ENCODE results near the gene AGBL4. TPM values are rescaled to one million over a fixed set of nuclear protein-coding genes. Genes with fewer than 3 reads are reported as not detected.

Gene AGBL4
- total RNA-seq, 1 experiment from 2014 or later: 0.33 TPM

GRCh38 chr1:48526008-48526710, 1497.6 kb downstream of the AGBL4 start:
- Histone ChIP-seq H3K9me3 (ENCODE audit: low read length) (no peaks in the 10 kb centered on the region), H3K27ac (ENCODE audit: low read length) (peak overlapping the region; percentile 18), H4K20me1 (ENCODE audit: low read length) (no peaks in the 10 kb centered on the region), H3F3A (ENCODE audit: low read length, unreplicated experiment) (no peaks in the 10 kb centered on the region), H3K79me2 (ENCODE audit: low read length) (no peaks in the 10 kb centered on the region), H3K9ac (ENCODE audit: low read length) (no peak overlapping the region), H3K9me2 (replicated peaks; ENCODE audit: low read length) (no peaks in the 10 kb centered on the region), H2AFZ (ENCODE audit: low read length) (no peak overlapping the region), H3K36me3 (ENCODE audit: low read depth, low read length) (no peaks in the 10 kb centered on the region), H3K4me2 (ENCODE audit: low read length) (peak overlapping the region; percentile 50), H3K4me3 (ENCODE audit: low read length) (no peak overlapping the region), H3K27me3 (ENCODE audit: low read length) (0 out of 2 replicates have a peak, but pooled peaks cover 14% of the 10 kb centered on the region), H3K4me1 (ENCODE audit: insufficient read depth, low read length) (peaks cover 10% of the 10 kb centered on the region; the same call in 1 of the 2 replicates)
- TF ChIP-seq CTCF (conservative IDR thresholded peaks at IDR 0.05; ENCODE audit: low read depth, low read length): no peak
- CTCF ChIA-PET: interaction anchor here (1.8 kb wide), 1 partner anchor 28 kb away, joined by 7 read pairs; no protein-coding TSS in a partner anchor
- ATAC-seq (peak; percentile 61), DNase-seq (peak; percentile 35)
- POLR2A ChIA-PET (ENCODE audit: unreplicated experiment): interaction anchor here (0.6 to 1.0 kb wide), 2 partner anchors 54 to 62 kb away, joined by 4 to 6 read pairs; partner anchors contain the start of gene SPATA6
- intact Hi-C loops (cut with micrococcal nuclease): no loop called here
- BruUV-seq (replicated peaks): no TSS peak

- no peaks in the 10 kb centered on the region for H4K20me1 ChIP-seq (ENCODE audit: low read length)
- POLR2A ChIA-PET (ENCODE audit: unreplicated experiment): no interaction called here
- no TSS peak for BruUV-seq (replicated peaks)
These were observed 1498.8 kb downstream of the AGBL4 start for GRCh38 chr1:48524892-48525467.

More at GRCh38 chr1:48524892-48525467, 1498.8 kb downstream of the AGBL4 start:
- CTCF ChIA-PET: interaction anchor here (1.8 kb wide), 1 partner anchor 27 kb away, joined by 7 read pairs; no protein-coding TSS in a partner anchor
- intact Hi-C loops (cut with micrococcal nuclease): loop anchor here (1.0 kb wide), 1 partner anchor 8 kb away; no protein-coding TSS in a partner anchor
- no peak overlapping the region for H2AFZ ChIP-seq (ENCODE audit: low read length)
- H3K36me3 ChIP-seq (ENCODE audit: low read depth, low read length): no peaks in the 10 kb centered on the region
- DNase-seq (peak; percentile 2), ATAC-seq (peak; percentile 52)
- no peaks in the 10 kb centered on the region for H3K79me2 ChIP-seq (ENCODE audit: low read length)
- no peaks in the 10 kb centered on the region for H3K9me3 ChIP-seq (ENCODE audit: low read length)
- H3F3A ChIP-seq (ENCODE audit: low read length, unreplicated experiment): no peaks in the 10 kb centered on the region
- no peak overlapping the region for H3K4me3 ChIP-seq (ENCODE audit: low read length)
- H3K9ac ChIP-seq (ENCODE audit: low read length): no peak overlapping the region
- H3K9me2 ChIP-seq (replicated peaks; ENCODE audit: low read length): no peaks in the 10 kb centered on the region
- H3K27ac ChIP-seq (ENCODE audit: low read length): no peak overlapping the region
- 0 out of 2 replicates have a peak, but pooled peaks cover 14% of the 10 kb centered on the region for H3K27me3 ChIP-seq (ENCODE audit: low read length)
- H3K4me1 ChIP-seq (ENCODE audit: insufficient read depth, low read length): peaks cover 10% of the 10 kb centered on the region; the same call in 1 of the 2 replicates
- H3K4me2 ChIP-seq (ENCODE audit: low read length): no peak overlapping the region
- no peak for TF ChIP-seq CTCF (conservative IDR thresholded peaks at IDR 0.05; ENCODE audit: low read depth, low read length)
- TF ChIP-seq EZH2 (IDR thresholded peaks at IDR 0.05; ENCODE audit: low read length, unreplicated experiment): no peak
- TF ChIP-seq EZH2phosphoT487 (IDR thresholded peaks at IDR 0.05; ENCODE audit: borderline replicate concordance, low read length): no peak
